Body of pancreas (tissue), 4 donors: ENCODE data around the gene CPA2. TPM values are rescaled to one million over a fixed set of nuclear protein-coding genes. Genes with fewer than 3 reads are reported as not detected.

ENCODE experiments used
- ATAC-seq: fragments of 150-250 bp; one replicate; pipeline ENCODE4 v1.9.1; 2016
- DNase-seq, 4 donors: peaks; one replicate each; pipeline ENCODE4 v3.0.0-alpha.2; 2019
- H3K27ac ChIP-seq, 4 donors: fragments of 200-600 bp; sonication (generic); 1 replicate in 3 of 4; 2 replicates in 1 of 4; pipeline versions ENCODE4 v1.5.1 to v1.6.1; 2016 to 2019; ENCODE audit warnings: mild to moderate bottlenecking in 1 of 4, mixed read lengths in 1 of 4, moderate library complexity in 1 of 4
- H3K27me3 ChIP-seq, 2 donors: fragments of 200-600 bp; sonication (generic); one replicate each; pipeline ENCODE4 v1.6.0; 2016; ENCODE audit warnings: mild to moderate bottlenecking in 1 of 2
- H3K36me3 ChIP-seq, 2 donors: fragments of 200-600 bp; sonication (generic); replicated peaks in 1 of 2; 2 replicates each; pipeline ENCODE4 v1.5.1; 2016; ENCODE audit warnings: low read depth in 2 of 2; ENCODE audit not compliant: insufficient read depth in 1 of 2
- H3K4me1 ChIP-seq: fragments of 200-600 bp; sonication (generic); one replicate; pipeline ENCODE4 v1.6.0; 2016
- H3K4me3 ChIP-seq, 2 donors: fragments of 200-600 bp; sonication (generic); 1 replicate in 1 of 2; 2 replicates in 1 of 2; pipeline ENCODE4 v1.5.1; 2016 to 2019
- H3K9me3 ChIP-seq, 3 donors: fragments of 200-600 bp; sonication (generic); 1 replicate in 2 of 3; 2 replicates in 1 of 3; pipeline ENCODE4 v1.5.1; 2016
- CTCF ChIP-seq, 7 experiments: fragments of 450-650 bp in 4 of 7; fragments of 200-600 bp in 3 of 7; sonication (generic) in 3 of 7; IDR thresholded peaks; one replicate each; pipeline ENCODE4 v1.5.1; 2016 to 2019; ENCODE audit warnings: antibody characterized with exemption in 7 of 7
- POLR2A ChIP-seq, 3 donors: fragments of 450-650 bp; IDR thresholded peaks; one replicate each; pipeline ENCODE4 v1.6.1; 2016; ENCODE audit warnings: antibody characterized with exemption in 3 of 3, mild to moderate bottlenecking in 2 of 3
- WGBS, 2 donors: methylation state at CpG; one replicate each; pipeline ENCODE4 v1.1.5; 2017; 5-methylcytosine and 5-hydroxymethylcytosine counted together
- intact Hi-C: fragments of 100-400 bp; cut with DNase I; formaldehyde crosslinking; loops from one replicate; pipeline ENCODE4 v1.15.1; 2023
- total RNA-seq, 2 donors: library from RNA; depleted of rRNA; stranded (reverse); fragments of >200 nt; gene quantifications; one replicate each; pipeline ENCODE4 v1.1.0, GENCODE V29; 2016

CPA2 gene
- total RNA-seq, 2 donors from 2014 or later, result 4,161 to 4,381 TPM

GRCh38 chr7:130275826-130276297 lies 9.2 kb downstream of the CPA2 start:
- peaks cover 7 to 12% of the 10 kb centered on the region in 2 donors for H3K36me3 ChIP-seq
- H3K4me1 ChIP-seq, result peaks cover 91% of the 10 kb centered on the region
- H3K4me3 ChIP-seq, result no peak overlapping the region
- intact Hi-C loops, result loop anchor here (10.0 kb wide), 1 partner anchor 109 kb away; the partner anchor contains the start of gene CPA1
- H3K27me3 ChIP-seq, result no peaks in the 10 kb centered on the region
- H3K27ac ChIP-seq, result peak overlapping the region; percentile 33 to 96 (median 84)
- no peaks in the 10 kb centered on the region for H3K9me3 ChIP-seq
- ATAC-seq (peak; percentile 12), DNase-seq (no peak)
- TF ChIP-seq POLR2A (IDR thresholded peaks at IDR 0.05) (peak in 1 of 3 donors; percentile 1), CTCF (IDR thresholded peaks at IDR 0.05) (peak in 1 of 7 experiments; percentile 14)
- WGBS, 2 donors, result 19 to 23% methylated on average over 5 of the region's 5 CpGs

- WGBS, 2 donors, result 45 to 48% methylated on average over 10 of the region's 10 CpGs
- peaks cover 10 to 12% of the 10 kb centered on the region in 2 donors for H3K36me3 ChIP-seq
- ATAC-seq, result no peak
- H3K27ac ChIP-seq, result peak overlapping the region; percentile 33 to 96 (median 81)
- no peaks in the 10 kb centered on the region for H3K27me3 ChIP-seq
- intact Hi-C loops, result loop anchor here (10.0 kb wide), 1 partner anchor 108 kb away; the partner anchor contains the start of gene CPA1
- no peaks in the 10 kb centered on the region for H3K9me3 ChIP-seq
- no peak overlapping the region for H3K4me3 ChIP-seq
- TF ChIP-seq POLR2A (IDR thresholded peaks at IDR 0.05) (peak in 2 of 3 donors; percentile 56 to 74), CTCF (IDR thresholded peaks at IDR 0.05) (no peak)
- peak in 1 of 4 donors; percentile 41 for DNase-seq
- peaks cover 95% of the 10 kb centered on the region for H3K4me1 ChIP-seq
These were observed 10.4 kb downstream of the CPA2 start for GRCh38 chr7:130276796-130277762.

DNA sequence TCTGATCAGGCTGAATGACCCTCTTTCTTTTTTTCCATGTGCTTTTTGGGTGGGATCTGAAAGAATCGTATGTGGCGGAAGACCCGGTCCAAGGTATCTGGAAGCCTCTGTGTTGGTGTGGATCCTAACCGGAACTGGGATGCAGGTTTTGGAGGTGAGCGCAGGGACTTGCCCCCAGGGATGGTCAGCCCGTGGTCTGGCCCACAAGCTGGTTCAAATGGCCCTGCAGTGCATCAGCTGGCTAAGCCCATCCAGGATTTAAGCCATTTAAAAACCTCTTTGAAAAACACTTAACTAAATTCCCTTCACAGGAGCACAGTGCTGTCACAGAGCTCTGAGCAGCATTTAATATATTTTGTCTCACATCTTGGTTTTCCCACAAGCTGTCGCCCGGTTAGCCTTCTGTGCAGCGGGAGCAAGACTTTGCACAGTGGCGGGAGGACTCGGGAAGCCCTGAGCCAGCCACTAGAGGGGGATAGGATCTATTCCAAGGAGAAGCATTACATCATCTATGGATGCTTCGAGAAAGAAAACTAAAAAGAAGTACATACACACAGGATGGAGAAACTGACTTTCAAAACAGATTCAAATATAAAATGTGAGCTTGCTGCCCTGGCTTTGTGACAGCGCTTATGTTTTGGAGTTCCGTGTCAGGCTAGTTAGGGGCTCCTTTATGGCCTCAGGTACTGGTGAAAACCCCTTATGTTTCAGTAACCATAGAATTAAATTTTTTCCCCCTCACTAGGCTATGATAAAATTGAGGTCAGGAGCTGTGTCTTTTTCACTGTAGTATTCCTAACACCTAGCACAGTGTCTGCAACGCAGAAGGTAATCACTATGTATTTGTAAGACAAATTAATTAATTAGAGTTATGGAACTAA lies 11.3 kb downstream of the CPA2 start:
- Histone ChIP-seq H3K4me1 (peaks cover 96% of the 10 kb centered on the region), H3K9me3 (no peaks in the 10 kb centered on the region), H3K36me3 (peaks cover 10 to 12% of the 10 kb centered on the region in 2 donors), H3K27me3 (no peaks in the 10 kb centered on the region), H3K4me3 (no peak overlapping the region), H3K27ac (peak overlapping the region; percentile 25 to 94 (median 66))
- ATAC-seq (peak; percentile 41), DNase-seq (peak; percentile 73 to 79 (median 76))
- WGBS, 2 donors, result 32 to 39% methylated on average over 15 of the region's 15 CpGs
- peak in 2 of 3 donors; percentile 52 to 54 for TF ChIP-seq POLR2A (IDR thresholded peaks at IDR 0.05)
- TF ChIP-seq CTCF (IDR thresholded peaks at IDR 0.05), result peak; percentile 34 to 73 (median 60)
- intact Hi-C loops, result loop anchor here (10.0 kb wide), 1 partner anchor 107 kb away; the partner anchor contains the start of gene CPA1

DNA sequence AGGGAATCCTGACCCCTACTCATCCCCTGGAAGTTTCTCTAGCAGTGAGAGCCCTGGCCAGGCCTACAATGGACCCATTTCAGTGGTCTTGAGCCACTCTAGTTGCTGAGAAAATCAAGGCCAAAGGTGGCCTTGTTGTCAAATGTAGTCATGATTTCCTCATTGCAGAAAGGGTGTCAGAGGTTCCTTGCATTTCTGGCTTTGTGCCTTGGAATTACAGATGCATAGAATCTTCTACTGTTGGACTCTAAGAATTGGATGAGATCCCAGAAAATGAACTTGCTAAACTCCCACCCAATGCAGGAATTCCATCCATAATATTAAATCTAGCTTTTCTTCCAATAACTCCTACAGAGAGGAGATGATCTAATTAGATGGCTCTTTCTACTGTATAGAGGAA lies 12.2 kb downstream of the CPA2 start:
- intact Hi-C loops, result loop anchor here (10.0 kb wide), 1 partner anchor 106 kb away; the partner anchor contains the start of gene CPA1
- no peak overlapping the region for H3K4me3 ChIP-seq
- DNase-seq, result no peak
- peaks cover 10 to 12% of the 10 kb centered on the region in 2 donors for H3K36me3 ChIP-seq
- no peaks in the 10 kb centered on the region for H3K27me3 ChIP-seq
- ATAC-seq, result peak; percentile 1
- TF ChIP-seq POLR2A (IDR thresholded peaks at IDR 0.05) (peak in 1 of 3 donors; percentile 6), CTCF (IDR thresholded peaks at IDR 0.05) (no peak)
- H3K4me1 ChIP-seq, result peaks cover 99% of the 10 kb centered on the region
- peak overlapping the region; percentile 15 to 94 (median 66) for H3K27ac ChIP-seq
- H3K9me3 ChIP-seq, result no peaks in the 10 kb centered on the region
